ENCODE data around the gene LAMA3.

DNA sequence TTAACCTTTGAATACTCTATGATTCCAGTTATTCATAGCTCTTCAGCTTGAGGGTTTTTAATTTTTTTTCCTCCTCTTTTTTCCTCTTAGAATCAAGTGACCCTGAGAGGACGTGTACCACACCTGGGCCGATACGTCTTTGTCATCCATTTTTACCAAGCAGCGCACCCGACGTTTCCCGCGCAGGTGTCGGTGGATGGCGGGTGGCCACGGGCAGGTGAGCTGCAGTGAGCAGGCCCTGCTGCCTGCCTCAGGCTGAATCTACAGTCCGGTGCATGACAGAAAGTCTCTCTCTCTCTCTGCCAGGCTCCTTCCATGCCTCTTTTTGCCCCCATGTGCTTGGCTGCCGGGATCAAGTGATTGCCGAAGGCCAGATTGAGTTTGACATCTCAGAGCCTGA is 153.1 kb downstream of the LAMA3 start:
- TF ChIP-seq, protein P1, sequence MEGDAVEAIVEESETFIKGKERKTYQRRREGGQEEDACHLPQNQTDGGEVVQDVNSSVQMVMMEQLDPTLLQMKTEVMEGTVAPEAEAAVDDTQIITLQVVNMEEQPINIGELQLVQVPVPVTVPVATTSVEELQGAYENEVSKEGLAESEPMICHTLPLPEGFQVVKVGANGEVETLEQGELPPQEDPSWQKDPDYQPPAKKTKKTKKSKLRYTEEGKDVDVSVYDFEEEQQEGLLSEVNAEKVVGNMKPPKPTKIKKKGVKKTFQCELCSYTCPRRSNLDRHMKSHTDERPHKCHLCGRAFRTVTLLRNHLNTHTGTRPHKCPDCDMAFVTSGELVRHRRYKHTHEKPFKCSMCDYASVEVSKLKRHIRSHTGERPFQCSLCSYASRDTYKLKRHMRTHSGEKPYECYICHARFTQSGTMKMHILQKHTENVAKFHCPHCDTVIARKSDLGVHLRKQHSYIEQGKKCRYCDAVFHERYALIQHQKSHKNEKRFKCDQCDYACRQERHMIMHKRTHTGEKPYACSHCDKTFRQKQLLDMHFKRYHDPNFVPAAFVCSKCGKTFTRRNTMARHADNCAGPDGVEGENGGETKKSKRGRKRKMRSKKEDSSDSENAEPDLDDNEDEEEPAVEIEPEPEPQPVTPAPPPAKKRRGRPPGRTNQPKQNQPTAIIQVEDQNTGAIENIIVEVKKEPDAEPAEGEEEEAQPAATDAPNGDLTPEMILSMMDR (IDR thresholded peaks at IDR 0.05; ENCODE audit: extremely low read depth in 1 of 2, insufficient read depth in 1 of 2, low read depth in 1 of 2, low read length in 2 of 2) = no peak
- TF ChIP-seq POLR2AphosphoS5 (IDR thresholded peaks at IDR 0.05; ENCODE audit: insufficient read depth, low read depth, low read length) = no peak
- no peak for TF ChIP-seq EZH2 (IDR thresholded peaks at IDR 0.05; ENCODE audit: borderline replicate concordance, low read depth, low read length, severe bottlenecking)
- TF ChIP-seq GATA2 (IDR thresholded peaks at IDR 0.05; ENCODE audit: insufficient read depth, insufficient read length, low read depth, low read length) = no peak
- TF ChIP-seq POLR2A (IDR thresholded peaks at IDR 0.05; ENCODE audit: low read depth, low read length) = no peak

Data from endothelial cell of umbilical vein (primary cell).